NCI-H187 (cell line): ENCODE measurements around the gene INPP5E.

Experiments
- DNase-seq, 2 experiments: peaks; one replicate each; lab custom pipeline; 2025; lab: John Stamatoyannopoulos, UW

The INPP5E gene

GRCh38 chr9:136473354-136473721 lies 33.7 kb upstream of the INPP5E start:
- DNase-seq, result no peak

DNA sequence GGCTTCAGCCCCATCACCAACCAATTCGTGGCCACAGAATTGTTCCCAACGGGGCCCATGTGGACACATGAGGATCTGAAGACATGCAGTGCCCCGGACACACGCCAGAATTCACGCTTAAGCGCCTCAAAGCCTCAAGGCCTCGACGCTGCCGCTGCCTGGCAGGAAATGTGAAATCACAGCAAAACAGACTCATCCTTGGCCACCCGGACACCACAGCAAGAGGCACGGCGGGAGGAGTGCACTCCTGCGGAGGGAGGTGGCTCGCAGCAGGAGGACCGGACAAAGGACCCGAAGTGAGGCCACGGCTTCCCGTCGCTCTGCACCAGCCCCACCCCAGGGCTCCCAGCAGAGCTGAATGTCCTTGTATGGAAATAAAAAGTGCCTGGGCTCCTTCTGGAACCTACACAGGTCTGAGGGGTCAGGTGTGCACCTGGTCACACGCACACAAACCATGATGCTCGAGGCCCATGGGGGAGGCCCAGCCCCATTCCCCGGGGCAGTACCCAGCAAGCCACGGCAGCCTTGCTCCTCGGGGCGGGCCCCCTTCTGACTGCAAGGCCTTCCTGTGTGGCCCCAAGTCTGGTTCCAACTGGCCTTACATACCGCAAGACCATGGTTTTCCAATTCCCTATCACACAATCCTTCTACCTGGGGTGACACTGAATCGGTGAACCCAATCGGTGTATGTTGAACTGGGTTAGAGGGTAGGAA lies 33.2 kb upstream of the INPP5E start:
- no peak for DNase-seq

DNA sequence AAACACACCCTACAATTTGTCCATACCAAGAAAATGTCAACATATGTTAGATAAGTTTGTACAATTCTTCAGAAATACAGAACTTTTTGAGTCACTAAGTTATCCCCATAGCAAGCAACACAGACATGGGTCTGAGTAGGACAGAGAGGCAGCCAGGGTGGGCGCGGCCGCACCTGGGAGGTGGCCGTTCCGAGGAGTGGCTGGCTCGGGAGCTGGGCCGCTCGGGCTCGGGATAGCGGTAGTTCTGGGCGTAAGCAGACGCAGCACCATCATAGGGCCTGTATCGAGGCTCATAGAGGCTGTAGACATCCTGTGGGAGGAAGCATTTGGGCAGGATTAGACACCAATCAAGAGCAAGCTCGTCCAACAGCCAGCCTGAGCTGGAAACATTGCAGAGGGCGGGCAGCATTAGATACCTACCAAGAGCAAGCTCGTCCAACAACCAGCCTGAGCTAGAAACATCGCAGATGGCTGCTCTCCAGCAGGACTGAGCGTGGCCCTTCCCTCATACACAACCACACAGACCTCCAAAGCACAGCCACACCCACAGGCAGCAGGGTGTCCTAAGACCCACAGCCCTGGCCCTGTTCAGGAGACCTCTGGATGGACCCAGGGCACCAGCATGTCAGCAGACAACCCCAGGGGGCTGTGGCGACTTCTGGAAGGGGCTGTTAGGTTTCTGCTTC lies 32.3 kb upstream of the INPP5E start:
- no peak for DNase-seq

DNA sequence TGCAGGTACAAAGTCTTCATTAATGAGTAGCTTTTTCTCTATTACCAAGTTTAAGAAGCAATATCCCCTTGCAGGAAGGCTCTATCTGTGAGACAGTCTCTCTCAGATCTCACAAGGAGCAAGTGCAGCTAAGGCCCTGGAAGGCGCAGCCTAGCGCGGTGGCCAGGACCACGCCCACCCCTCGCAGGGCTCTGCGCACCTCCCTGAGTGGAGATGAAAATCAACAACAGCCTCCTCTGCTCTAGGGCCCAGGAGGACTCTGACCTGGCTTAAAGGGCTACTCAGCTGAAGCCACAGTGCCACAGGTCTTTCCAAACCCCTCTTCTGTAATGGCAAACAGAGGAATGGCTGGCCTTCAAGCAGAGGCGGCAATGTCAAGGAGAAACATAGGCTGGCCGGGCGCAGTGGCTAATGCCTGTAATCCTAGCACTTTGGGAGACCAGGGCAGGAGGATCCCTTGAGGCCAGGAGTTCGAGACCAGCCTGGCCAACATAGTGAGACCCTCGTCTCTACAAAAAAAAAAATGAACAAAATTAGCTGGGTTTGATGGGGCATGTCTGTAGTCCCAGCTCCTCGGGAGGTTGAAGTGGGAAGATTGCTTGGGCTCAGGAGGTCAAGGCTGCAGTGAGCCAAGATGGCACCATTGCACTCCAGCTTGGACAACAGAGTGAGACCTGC lies 31.3 kb upstream of the INPP5E start:
- no peak for DNase-seq

- DNase-seq, result no peak
Observed at GRCh38 chr9:136470356-136470755, 30.7 kb upstream of the INPP5E start.

DNA sequence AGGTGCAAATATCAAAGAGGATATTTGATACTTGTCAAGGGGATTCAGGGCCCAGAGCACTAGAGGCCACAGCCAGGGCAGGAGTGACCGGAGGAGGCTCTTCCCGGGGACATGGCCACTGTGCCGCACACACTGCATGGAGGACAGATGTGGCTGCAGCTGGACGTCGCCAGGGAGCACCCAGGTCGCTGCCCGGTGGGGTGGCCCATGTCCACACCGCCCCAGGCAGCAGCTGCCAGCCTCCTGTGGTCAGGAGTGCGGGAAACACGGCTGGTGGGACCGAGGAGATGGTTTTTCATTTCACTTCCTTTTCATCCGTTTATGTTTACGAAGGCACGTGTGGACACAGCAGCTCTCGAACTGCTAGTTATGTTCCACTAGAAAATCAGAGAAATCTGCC lies 28.1 kb upstream of the INPP5E start:
- no peak for DNase-seq

DNA sequence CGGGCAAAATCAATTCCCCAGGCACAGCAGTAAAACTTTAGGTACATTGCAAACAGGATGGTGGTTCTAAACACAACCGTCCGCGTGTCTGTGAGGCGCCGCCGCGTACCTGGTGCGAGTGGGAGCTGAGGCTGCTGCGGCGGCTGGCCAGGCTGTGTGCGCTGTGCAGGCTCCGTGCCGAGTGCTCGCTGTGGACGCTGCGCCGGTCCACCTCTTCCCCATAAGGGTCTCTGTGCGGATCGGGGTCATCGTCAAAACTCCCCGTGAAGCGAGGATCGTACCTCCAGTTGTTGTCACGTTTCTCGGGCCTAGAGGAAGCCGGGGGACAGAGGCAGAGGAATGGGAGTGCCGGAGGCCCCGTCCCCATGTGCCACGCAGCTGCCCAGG lies 26.5 kb upstream of the INPP5E start:
- no peak for DNase-seq

GRCh38 chr9:136465500-136466154 lies 26.0 kb upstream of the INPP5E start:
- DNase-seq, result no peak

DNA sequence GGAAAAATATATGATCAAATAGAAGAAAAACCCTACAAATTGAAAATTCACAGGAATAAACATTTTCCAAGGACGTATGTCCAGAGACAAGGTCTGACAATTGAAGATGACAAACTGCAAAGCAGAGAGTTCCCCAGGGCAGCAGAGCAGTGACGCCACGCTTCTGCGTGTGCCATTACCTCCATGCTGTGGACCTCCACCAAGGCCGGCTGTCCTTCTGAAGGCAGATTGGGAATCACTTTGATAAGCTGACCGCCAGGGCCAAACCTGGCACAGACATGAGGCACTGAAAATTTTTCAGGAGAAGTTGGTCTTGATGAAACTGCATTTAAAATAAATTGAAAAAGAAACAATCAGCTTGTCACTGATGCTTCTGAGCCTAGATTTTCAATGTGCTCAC lies 24.6 kb upstream of the INPP5E start:
- no peak for DNase-seq

DNA sequence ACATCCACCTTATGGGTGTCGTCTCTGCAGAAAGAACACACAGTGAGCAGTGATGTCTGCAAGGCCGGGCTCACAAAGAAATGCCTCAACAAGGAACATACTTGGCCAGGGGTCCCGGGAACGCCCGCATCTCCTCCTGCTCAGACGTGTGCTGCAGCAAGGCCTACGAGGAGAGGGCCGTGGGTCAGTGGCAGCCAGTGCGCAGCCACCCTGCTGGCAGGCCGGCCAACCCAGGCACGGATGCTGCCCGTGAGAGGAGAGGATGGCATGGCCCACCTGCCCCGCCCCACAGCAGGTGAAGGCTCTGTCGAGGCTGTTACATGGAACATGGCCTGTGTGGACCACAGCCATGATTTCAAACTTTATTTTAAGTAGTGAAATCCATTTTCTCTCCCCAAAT lies 23.9 kb upstream of the INPP5E start:
- DNase-seq, result no peak

GRCh38 chr9:136462664-136463063 lies 23.0 kb upstream of the INPP5E start:
- DNase-seq, result no peak

DNA sequence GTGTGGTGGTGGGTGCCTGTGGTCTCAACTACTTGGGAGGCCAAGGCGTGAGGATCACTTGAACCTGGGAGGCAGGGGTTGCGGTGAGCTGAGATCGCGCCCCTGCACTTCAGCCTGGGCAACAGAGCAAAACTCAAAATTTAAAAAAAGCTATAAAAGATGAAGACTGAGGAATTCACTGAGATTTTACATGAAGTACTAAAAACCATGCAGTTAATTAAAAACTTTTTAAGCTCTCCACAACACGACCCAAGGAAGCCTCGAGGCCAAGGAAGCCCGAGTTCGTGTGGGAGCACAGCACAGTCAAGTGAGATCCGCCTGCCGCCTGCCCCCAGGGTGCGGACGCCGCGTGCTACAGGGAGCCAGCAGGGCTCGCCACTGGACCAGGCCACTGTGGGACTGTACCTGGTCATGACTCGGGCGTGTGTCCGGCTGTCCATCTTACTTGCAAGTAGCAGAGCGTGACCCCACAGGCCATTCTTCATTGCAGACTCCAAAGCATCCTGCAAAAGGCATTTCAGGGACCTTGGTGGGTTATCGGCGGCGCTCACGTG lies 21.2 kb upstream of the INPP5E start:
- no peak for DNase-seq

- no peak for DNase-seq
Observed at GRCh38 chr9:136459425-136459824, 19.8 kb upstream of the INPP5E start.

DNA sequence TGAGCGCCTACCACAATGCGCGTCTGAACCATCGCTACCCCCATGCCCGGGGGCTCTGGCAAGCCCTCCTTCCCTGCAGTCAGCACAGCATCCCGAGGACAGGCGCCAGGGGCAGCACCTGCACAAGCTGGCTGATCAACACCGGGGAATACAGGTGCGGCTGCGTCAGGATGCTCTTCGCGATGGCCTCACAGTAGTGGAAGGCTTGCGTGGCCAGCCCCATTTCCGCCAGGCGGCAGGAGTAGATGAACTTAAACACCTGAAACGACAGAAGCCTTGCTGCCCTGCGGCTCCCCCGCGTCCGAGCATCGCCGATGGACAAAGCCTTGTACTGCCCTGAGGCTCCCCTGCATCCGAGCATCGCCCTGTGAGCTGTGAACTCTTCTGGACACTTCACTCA lies 17.7 kb upstream of the INPP5E start:
- DNase-seq, result no peak

DNA sequence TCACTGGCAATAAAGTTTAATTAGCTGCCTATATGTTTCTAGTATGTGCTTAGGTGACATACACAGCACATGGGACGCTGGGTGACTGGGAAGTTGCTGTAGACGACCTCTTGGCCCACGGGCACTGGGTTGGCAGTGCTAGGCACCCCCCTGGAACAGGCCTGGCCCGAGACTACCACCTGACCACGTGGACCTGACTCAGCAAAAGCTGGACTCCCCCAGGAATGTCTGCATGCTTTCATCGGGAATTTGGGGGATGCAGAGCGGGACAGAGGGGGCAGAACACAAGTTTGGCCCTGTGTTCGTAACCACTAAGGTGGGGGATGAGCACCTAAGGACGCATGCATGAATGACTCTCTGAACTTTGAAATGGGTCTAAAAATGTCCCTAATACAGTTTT lies 16.6 kb upstream of the INPP5E start:
- DNase-seq, result no peak

- DNase-seq, result no peak
Observed at GRCh38 chr9:136455043-136456002, 15.7 kb upstream of the INPP5E start.

- DNase-seq, result no peak
Observed at GRCh38 chr9:136454026-136454796, 14.6 kb upstream of the INPP5E start.

DNA sequence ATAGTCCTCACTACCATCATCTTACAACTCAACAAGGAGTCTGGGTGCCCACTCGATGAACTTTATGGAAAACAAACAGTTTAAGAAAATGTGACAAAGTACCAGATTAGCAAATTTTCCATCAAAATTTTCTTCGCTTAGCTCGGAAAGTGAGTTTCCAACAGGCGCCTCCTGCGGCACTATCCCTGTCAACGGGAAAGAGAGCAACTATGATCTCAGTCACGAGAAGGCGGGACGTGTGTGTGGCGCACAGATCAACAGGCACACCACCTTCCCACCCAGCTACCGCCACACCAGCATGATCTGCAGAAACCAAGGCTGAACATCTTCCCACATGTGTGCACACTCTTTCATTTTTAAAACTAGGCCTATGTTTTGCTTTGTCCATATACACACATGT lies 13.7 kb upstream of the INPP5E start:
- no peak for DNase-seq

- no peak for DNase-seq
Observed at GRCh38 chr9:136451221-136451877, 11.7 kb upstream of the INPP5E start.

GRCh38 chr9:136448655-136449054 lies 9.0 kb upstream of the INPP5E start:
- DNase-seq, result no peak
